NCI-H2081 treated with DMSO at 0.1 percent for 48 hours (cell line): ENCODE data around the gene BTBD9.

Source experiments
- DNase-seq: peaks from one replicate; lab custom pipeline; 2025; lab: John Stamatoyannopoulos, UW

The BTBD9 gene

DNA sequence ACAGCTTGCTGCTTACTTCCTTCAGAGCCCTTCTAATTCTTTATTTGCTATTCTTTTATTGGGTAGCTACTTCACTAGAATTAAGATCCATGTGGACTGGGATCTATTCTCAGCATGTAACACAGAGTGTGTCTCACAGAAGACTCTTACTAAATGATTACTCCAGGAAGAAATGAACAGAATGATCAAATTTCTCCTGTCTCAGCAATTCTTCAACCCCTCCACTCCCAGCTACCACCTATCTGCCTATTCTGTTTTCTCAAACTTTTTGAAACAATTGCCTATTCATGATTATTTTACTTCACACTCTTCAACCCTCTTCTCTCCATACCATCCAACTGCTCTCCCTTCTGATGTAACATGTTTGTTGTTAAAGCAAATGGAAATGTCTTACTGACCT is 132.6 kb downstream of the BTBD9 start:
- DNase-seq: no peak

GRCh38 chr6:38505826-38506225 is 133.9 kb downstream of the BTBD9 start:
- DNase-seq: no peak

DNA sequence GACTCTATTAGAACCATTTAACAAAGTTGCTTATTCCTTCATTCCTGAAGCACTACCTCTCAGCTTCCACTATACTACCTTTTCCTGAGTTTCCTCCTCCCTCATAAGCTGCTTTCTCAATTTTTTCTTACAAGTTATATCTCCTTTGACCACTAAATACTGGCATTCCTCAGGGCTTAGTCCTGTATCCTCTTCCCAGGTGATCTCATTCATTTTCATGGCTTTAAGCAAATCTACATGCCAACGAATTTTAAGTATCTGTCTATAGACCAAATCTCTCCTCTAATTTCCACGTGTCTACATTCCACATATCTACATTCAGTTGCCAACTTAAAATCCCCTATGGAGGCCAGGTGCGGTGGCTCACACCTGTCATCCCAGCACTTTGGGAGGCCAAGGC is 134.7 kb downstream of the BTBD9 start:
- DNase-seq: no peak

DNA sequence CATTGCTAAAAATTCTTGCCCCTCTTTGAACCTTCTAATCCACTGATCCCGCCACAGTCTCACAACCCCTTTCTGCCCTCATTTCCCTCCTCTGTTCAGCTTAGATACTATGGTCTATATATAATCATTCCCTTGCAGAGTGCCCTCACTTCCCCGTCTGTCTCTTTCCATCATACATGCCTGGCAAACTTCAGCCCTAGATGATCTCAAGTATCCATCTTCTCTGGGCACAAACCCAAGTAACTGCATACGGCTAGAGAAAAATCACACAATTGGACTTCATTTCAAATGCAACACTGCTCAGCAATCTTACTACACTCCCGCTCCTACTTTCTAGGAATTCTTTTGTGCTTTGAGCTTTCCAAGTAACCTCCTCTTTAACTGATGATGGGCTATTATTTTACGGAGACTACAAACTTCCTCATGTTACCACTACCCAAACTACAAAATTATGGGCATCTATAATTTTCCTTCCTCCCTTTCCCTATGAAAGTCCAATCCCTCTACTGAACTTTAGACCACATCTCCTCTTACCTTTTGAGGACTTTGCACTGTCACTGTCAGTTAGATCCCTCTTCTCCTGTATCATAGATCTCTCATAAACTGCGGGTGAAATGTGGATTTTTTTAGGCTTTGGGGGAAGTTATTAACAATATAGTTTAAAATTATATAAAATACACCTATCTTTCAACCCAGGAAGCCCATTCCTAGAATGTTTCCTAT is 135.6 kb downstream of the BTBD9 start:
- no peak for DNase-seq

DNA sequence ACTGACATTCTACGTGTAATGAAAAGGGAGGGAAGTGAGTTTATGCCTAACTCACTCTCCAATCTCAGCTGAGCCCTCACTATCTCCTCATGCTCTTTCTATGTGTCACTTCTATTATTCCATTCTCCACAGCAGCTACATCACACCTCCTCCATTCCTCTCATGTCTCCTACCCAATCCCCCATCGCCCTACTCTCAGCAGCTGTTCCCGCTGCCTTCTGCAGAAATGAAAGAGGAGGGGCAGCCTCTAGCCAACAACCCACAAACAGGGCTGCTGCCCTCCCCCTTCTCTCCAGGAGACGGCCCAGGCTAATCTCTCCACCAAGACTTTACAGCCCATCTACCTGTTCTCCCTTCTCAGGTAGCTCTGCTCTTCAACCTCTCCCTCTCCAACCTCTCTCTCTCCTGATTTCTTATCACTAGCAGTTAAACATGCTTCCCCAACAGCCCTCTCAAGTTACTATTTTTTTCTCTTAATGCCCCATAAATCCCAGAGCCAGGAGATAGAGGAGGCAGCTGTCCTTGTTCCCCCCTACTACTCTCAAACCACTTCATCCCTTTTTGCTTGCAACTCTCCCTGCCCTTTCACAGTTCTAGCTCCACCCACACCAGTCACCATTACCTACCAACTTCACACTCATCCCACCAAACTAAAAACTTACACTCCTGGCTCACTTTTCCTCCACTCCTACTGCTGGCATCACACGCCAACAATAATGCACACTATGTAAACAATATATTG is 136.5 kb downstream of the BTBD9 start:
- no peak for DNase-seq

DNA sequence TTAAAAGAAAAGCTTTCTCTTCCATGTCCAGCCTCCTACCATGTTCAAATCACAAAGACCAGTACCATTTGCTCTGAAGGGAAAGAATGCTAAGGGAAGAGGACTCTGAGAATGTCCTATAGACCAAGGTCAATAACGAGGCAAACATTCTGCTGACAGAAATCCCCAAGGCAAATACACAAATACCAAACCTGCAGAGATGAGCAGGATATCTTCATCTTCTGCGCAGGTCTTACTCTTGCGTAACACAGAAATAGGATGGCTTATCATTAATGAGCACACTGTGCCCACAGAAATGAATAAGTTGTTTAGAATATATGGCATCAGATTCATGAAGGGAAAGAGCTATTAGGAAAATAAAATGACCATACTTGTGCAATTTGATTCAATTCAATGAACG is 137.3 kb downstream of the BTBD9 start:
- no peak for DNase-seq

- no peak for DNase-seq
Observed at GRCh38 chr6:38501931-38502330, 137.8 kb downstream of the BTBD9 start.

GRCh38 chr6:38499529-38500096 is 140.1 kb downstream of the BTBD9 start:
- no peak for DNase-seq

- no peak for DNase-seq
Observed at GRCh38 chr6:38498805-38499445, 140.8 kb downstream of the BTBD9 start.

GRCh38 chr6:38498085-38498484 is 141.6 kb downstream of the BTBD9 start:
- DNase-seq: no peak

DNA sequence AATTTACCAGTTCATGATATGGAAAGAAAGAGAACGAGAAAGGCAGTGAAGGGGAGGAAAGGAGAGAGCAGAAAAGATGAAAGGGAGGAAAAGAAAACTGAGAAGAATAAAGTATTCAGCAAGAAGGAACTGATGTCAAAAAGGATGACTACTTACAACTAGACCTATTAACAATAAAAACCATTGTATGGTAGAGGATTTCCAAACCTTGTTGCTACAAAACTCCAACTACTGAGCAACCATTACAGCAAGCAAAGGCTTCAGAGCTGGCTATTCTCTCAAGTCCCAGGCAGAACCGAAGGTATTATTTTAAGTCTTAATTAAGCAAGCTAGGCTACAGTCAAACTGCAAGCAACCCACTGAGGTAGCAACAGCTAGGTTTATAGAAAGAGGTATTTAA is 142.2 kb downstream of the BTBD9 start:
- no peak for DNase-seq

DNA sequence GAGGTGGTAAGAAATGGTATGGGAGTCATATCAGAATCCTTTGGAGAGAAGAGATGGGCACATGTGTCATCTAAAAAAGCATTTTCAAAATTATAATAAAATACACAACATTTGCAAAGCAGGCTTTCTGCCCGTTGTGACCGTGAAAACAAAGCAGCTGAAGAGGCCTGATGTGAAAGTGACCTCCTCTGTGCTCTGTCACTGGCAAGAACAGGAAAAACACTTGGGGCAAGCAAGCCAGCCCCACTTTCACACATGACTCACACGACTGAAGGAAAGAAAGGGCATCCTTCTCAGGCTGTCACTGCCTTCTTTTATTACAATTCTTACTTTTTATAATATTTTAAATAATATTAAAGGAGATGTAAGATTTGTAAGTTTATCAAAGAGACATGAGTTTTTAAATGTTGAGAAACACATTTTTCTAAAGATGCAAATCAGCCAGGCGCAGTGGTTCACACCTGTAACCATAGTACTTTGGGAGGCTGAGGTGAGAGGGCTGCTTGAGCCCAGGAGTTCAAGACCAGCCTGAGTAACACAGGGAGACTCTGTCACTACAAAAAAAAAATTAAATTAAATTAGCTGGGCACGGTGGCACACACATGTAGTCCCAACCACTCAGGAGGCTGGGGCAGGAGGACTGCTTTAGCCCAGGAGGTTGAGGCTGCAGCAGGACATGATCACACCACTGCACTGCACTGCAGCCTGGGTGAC is 143.7 kb downstream of the BTBD9 start:
- no peak for DNase-seq

GRCh38 chr6:38495518-38495917 is 144.2 kb downstream of the BTBD9 start:
- DNase-seq: no peak

DNA sequence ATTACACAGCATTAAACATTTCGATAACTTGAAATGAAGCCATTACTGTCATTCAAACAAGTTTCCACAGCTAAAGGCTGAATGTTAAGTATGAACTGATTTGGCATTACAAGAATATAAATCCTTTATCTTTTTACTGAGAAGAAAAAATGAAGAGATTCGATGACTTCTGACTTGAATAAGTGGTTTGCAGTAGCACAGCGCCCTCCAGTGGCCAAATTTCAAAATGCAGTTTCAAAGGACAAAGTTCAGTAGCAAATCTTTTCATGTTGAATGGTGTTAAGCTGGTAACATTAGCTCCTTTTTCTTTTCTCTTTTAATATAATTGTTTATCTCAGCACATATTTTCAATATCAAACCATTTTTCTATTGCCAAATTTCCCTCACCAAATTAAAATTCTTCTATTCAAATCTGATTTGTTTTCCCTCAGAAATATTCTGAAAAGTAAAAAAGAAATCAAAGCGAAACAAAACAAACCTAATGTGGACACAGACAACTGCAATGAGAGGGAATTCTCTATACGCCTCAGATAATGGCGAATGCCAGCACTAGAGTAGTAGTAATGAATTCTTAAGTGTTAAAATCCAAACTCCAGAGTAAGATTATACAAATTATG is 145.7 kb downstream of the BTBD9 start:
- peak; percentile 17 for DNase-seq

DNA sequence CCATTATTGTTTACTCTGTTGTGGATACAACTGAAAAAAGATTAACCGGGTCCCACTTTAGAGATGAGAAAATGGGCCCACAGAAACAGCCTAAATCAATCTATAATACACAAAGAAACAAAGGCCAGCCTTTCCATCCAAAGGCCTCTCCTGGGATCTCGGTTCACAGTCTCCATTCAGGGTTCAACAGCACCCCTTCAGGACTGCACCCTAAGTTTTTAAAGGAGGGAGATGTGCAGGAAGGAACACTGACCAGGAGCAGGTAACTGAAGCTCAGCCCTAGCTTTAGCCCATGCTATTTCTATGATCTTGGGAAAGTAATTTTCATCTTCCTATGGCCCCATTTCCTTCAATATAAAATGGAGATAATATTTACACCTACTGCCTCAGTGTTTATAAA is 147.7 kb downstream of the BTBD9 start:
- no peak for DNase-seq

- no peak for DNase-seq
Observed at GRCh38 chr6:38489951-38490350, 149.8 kb downstream of the BTBD9 start.

DNA sequence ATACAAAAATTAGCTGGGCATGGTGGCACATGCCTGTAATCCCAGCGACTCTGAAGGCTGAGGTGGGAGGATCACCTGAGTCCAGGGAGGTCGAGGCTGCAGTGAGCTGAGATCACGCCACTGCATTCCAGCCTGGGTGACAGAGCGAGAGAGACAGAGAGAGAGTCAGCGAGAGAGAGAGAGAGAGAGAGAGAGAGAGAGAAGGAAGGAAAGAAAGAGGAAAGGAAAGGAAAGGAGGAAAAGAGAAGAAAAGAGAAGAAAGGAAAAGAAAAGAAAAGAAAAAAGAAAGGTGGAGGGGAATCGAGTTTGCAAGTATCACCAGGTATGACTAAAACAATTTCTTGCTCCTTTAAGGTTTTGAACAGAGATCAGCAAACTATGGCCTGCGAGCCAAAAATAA is 152.3 kb downstream of the BTBD9 start:
- DNase-seq: no peak

DNA sequence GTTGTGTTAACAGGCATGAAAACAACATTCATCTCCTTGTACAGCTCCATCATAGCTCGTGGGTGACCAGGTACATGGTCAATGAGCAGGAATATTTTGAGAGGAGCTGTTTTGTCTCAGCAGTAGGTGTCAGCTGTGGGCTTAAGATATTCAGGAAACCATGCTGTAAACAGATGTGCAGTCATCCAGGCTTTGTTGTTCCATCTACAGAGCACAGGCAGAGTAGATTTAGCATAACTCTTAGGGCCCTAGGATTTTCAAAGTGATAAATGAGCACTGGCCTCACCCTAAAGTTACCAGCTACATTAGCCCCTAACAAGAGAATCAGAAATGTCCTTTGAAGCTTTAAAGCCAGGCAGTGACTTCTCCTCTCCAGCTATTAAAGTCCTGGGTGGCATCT is 154.2 kb downstream of the BTBD9 start:
- DNase-seq: no peak

GRCh38 chr6:38484656-38485055 is 155.1 kb downstream of the BTBD9 start:
- DNase-seq: no peak

DNA sequence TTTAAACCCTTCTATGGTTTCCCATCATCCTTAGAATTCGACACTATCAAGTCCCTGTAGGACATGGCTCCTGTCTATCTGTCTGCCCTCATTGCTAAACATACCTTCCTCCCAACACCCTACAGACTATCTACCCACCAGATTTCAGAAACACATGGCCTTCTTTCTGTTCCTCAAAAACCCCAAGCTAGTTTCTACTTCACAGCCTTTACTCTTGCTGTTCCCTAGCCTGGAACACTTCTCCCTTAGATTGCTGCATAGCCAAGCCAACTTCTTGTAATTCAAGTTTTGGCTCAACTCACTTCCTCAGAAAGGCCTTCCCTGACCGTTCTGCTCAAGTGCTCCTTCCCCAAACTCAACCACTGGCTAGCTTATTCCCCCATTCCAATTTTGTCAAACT is 156.2 kb downstream of the BTBD9 start:
- DNase-seq: no peak

DNA sequence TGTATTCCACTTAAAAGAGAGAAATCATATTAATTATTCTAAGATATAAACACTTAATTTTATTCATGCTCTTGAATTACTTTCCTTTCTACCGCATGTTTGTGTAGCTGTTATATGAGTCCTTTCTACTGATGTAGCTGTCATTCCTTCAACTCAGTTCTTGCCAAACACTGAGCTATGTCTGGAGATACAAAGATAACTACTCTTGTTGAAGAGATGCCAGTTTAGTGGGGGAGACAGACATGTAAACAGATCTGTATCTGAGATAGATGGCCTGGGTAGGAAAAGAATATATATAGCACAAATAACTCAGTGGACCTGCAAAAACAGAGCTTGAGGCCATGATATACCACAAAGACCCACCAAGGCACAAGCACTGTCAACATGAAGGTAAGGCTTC is 157.3 kb downstream of the BTBD9 start:
- DNase-seq: no peak

GRCh38 chr6:38481851-38482250 is 157.9 kb downstream of the BTBD9 start:
- DNase-seq: no peak
